Smooth muscle cell (in vitro differentiated cells): ENCODE results near the gene IFNA4. TPM values are rescaled to one million over a fixed set of nuclear protein-coding genes. Genes with fewer than 3 reads are reported as not detected.
"Not testable (repeated sequence)": the region's sequence is repeated elsewhere in the genome, so short reads cannot be mapped to it uniquely, and the experiment has no call there.

Source experiments
- DNase-seq: peaks from one replicate; lab custom pipeline; 2025; ENCODE audit not compliant: unreplicated experiment; lab: John Stamatoyannopoulos, UW
- H2AFZ ChIP-seq: fragments of 200-600 bp; sonication (generic); 2 replicates; pipeline ENCODE4 v1.6.0; 2016; ENCODE audit warnings: antibody characterized with exemption, low read depth, mild to moderate bottlenecking
- H3F3A ChIP-seq: fragments of 200-600 bp; sonication (generic); 2 replicates; pipeline ENCODE4 v1.6.0; 2017; ENCODE audit warnings: antibody characterized with exemption, low read depth
- H3K27ac ChIP-seq: fragments of 200-600 bp; sonication (generic); 2 replicates; pipeline ENCODE4 v1.5.1; 2016; ENCODE audit warnings: low read depth, mild to moderate bottlenecking
- H3K27me3 ChIP-seq: fragments of 200-600 bp; sonication (generic); 2 replicates; pipeline ENCODE4 v1.6.1; 2016; ENCODE audit warnings: low read depth, mild to moderate bottlenecking
- H3K36me3 ChIP-seq: fragments of 200-600 bp; sonication (generic); 2 replicates; pipeline ENCODE4 v1.5.1; 2016; ENCODE audit warnings: low read depth
- H3K4me1 ChIP-seq: fragments of 200-600 bp; sonication (generic); 2 replicates; pipeline ENCODE4 v1.5.1; 2016; ENCODE audit warnings: low read depth
- H3K4me2 ChIP-seq: fragments of 200-600 bp; sonication (generic); 2 replicates; pipeline ENCODE4 v1.6.0; 2016; ENCODE audit warnings: mild to moderate bottlenecking
- H3K4me3 ChIP-seq: fragments of 200-600 bp; sonication (generic); 2 replicates; pipeline ENCODE4 v1.5.1; 2016; ENCODE audit warnings: mild to moderate bottlenecking
- H3K79me2 ChIP-seq: fragments of 200-600 bp; sonication (generic); 2 replicates; pipeline ENCODE4 v1.6.0; 2016; ENCODE audit warnings: low read depth, mild to moderate bottlenecking
- H3K9ac ChIP-seq: fragments of 200-600 bp; sonication (generic); 2 replicates; pipeline ENCODE4 v1.6.0; 2016; ENCODE audit warnings: low read depth
- H3K9me3 ChIP-seq: fragments of 200-600 bp; sonication (generic); replicated peaks from 2 replicates; pipeline ENCODE4 v1.5.1; 2016; ENCODE audit warnings: low read depth
- H4K20me1 ChIP-seq: fragments of 200-600 bp; sonication (generic); 2 replicates; pipeline ENCODE4 v1.6.0; 2016; ENCODE audit warnings: low read depth
- CTCF ChIP-seq: fragments of 200-600 bp; sonication (generic); IDR thresholded peaks from 2 replicates; pipeline ENCODE4 v1.5.1; 2017; ENCODE audit warnings: borderline replicate concordance, mild to moderate bottlenecking, antibody characterized with exemption; ENCODE audit not compliant: insufficient read depth, poor library complexity, severe bottlenecking
- WGBS: methylation state at CpG from one replicate; pipeline ENCODE4 v1.1.7; 2016; ENCODE audit warnings: low lambda C conversion rate; 5-methylcytosine and 5-hydroxymethylcytosine counted together
- polyA plus RNA-seq: library from polyadenylated mRNA; unstranded; fragments of >200 nt; fragmentation: Nextera tagmentation; extraction: Ambion mirVana; gene quantifications from 2 replicates; pipeline ENCODE4 v1.2.1, GENCODE V29; 2016
- total RNA-seq: library from RNA; depleted of rRNA; stranded (reverse); fragments of >200 nt; gene quantifications from 2 replicates; pipeline ENCODE4 v1.2.3, GENCODE V29; 2014

Gene IFNA4
- total and polyA plus RNA-seq, 2 experiments from 2014 or later = not detected

- Histone ChIP-seq H3K9me3 (no peaks in the 10 kb centered on the region), H2AFZ (no peak overlapping the region), H3K36me3 (no peaks in the 10 kb centered on the region), H3K9ac (no peak overlapping the region), H3K4me3 (no peak overlapping the region), H4K20me1 (no peaks in the 10 kb centered on the region), H3F3A (no peaks in the 10 kb centered on the region), H3K4me1 (no peaks in the 10 kb centered on the region), H3K79me2 (no peaks in the 10 kb centered on the region), H3K27ac (no peak overlapping the region), H3K4me2 (no peak overlapping the region), H3K27me3 (no peaks in the 10 kb centered on the region)
- TF ChIP-seq CTCF = no peak
- no peak for DNase-seq
- 96% methylated on average over 7 of the region's 7 CpGs for WGBS
Measured at GRCh38 chr9:21210311-21210710, 22.9 kb upstream of the IFNA4 start.

- not testable (repeated sequence) for H3K4me2 ChIP-seq, H3K27ac ChIP-seq, DNase-seq, H4K20me1 ChIP-seq, H2AFZ ChIP-seq, H3K79me2 ChIP-seq, H3K9me3 ChIP-seq, H3K4me3 ChIP-seq, H3F3A ChIP-seq, H3K4me1 ChIP-seq, H3K36me3 ChIP-seq, H3K9ac ChIP-seq, H3K27me3 ChIP-seq
- 88% methylated on average over 3 of the region's 3 CpGs for WGBS
Measured at GRCh38 chr9:21207043-21207442, 19.7 kb upstream of the IFNA4 start, which contains the start of gene IFNA10. IFNA10 (minus strand) TSS chr9:21207143; CDS start chr9:21207097, 46 bp downstream.

GRCh38 chr9:21205204-21205603, 17.8 kb upstream of the IFNA4 start:
- Histone ChIP-seq H3F3A (no peaks in the 10 kb centered on the region), H4K20me1 (no peaks in the 10 kb centered on the region), H3K27me3 (peaks cover 8% of the 10 kb centered on the region), H3K4me1 (no peaks in the 10 kb centered on the region), H3K4me3 (no peak overlapping the region), H3K36me3 (no peaks in the 10 kb centered on the region), H3K9ac (no peak overlapping the region), H3K4me2 (no peak overlapping the region), H2AFZ (no peak overlapping the region), H3K27ac (no peak overlapping the region), H3K79me2 (no peaks in the 10 kb centered on the region), H3K9me3 (no peaks in the 10 kb centered on the region)
- DNase-seq = no peak
- no peak for TF ChIP-seq CTCF

GRCh38 chr9:21202105-21202504, 14.7 kb upstream of the IFNA4 start, which contains the start of gene IFNA7:
IFNA7 (minus strand) TSS chr9:21202205; CDS start chr9:21202165, 40 bp downstream.
- WGBS = 71% methylated on average over 4 of the region's 4 CpGs
- H3K27ac ChIP-seq = not testable (repeated sequence)

More at GRCh38 chr9:21202105-21202504, 14.7 kb upstream of the IFNA4 start, which contains the start of gene IFNA7:
- H3K79me2 ChIP-seq, H3K9me3 ChIP-seq, H3K4me1 ChIP-seq, H4K20me1 ChIP-seq, H2AFZ ChIP-seq, H3K36me3 ChIP-seq, H3K9ac ChIP-seq, H3K4me3 ChIP-seq, H3K4me2 ChIP-seq, DNase-seq, H3F3A ChIP-seq: not testable (repeated sequence)
- peaks cover 14% of the 10 kb centered on the region for H3K27me3 ChIP-seq
